GM23248 (cell line): ENCODE measurements around the gene THSD7A.

Experiments
- EZH2 ChIP-seq: fragments of 200-600 bp; sonication (generic); IDR thresholded peaks from 2 replicates; pipeline ENCODE4 v1.6.1; 2018; ENCODE audit warnings: antibody characterized with exemption, mild to moderate bottlenecking; ENCODE audit not compliant: insufficient read depth, poor library complexity, severe bottlenecking
- EZH2phosphoT487 ChIP-seq: fragments of 200-600 bp; sonication (generic); IDR thresholded peaks from 2 replicates; pipeline ENCODE4 v1.6.1; 2018; ENCODE audit warnings: antibody characterized with exemption, moderate library complexity, mild to moderate bottlenecking, low read depth; ENCODE audit not compliant: insufficient read depth

- TF ChIP-seq EZH2 (no peak), EZH2phosphoT487 (no peak)
Observed at GRCh38 chr7:11642276-11642675, 189.7 kb downstream of the THSD7A start.
